Measurements from ENCODE around the gene ZDBF2. TPM values are rescaled to one million over a fixed set of nuclear protein-coding genes. Genes with fewer than 3 reads are reported as not detected.
"Not testable (repeated sequence)": the region's sequence is repeated elsewhere in the genome, so short reads cannot be mapped to it uniquely, and the experiment has no call there.

ZDBF2 gene
- total RNA-seq, 1 donor from 2014 or later, result 38.1 TPM

DNA sequence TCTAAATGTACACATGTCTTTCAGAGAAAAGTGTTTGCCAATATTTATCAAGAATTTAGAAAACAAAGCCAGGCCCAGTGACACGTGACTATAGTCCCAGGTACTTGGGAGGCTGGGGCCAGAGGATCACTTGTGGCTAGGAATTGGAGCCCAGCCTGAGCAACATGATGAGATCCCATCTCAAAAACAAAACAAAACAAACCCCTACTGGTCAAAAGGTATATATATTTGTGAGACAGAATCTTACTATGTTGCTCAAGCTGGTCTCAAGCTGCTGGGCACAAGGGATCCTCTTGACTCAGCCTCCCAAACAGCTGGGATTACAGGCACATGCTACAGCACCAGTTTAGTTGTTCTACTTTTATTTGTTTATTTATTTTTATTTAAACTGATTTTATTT lies 79.2 kb downstream of the ZDBF2 start:
- Mint-ChIP-seq H3K36me3 (ENCODE audit: low read depth, unreplicated experiment) (peaks cover 19% of the 10 kb centered on the region), H3K9me3 (ENCODE audit: unreplicated experiment) (peaks cover 7% of the 10 kb centered on the region), H3K4me1 (ENCODE audit: unreplicated experiment) (no peaks in the 10 kb centered on the region), H3K27me3 (ENCODE audit: unreplicated experiment) (peaks cover 5% of the 10 kb centered on the region), H3K4me3 (ENCODE audit: unreplicated experiment) (no peak overlapping the region), H3K27ac (ENCODE audit: unreplicated experiment) (no peak overlapping the region)
- peak; percentile 40 for TF ChIP-seq CTCF (IDR thresholded peaks at IDR 0.05; ENCODE audit: unreplicated experiment)
- DNase-seq (ENCODE audit: low spot score), result no peak

DNA sequence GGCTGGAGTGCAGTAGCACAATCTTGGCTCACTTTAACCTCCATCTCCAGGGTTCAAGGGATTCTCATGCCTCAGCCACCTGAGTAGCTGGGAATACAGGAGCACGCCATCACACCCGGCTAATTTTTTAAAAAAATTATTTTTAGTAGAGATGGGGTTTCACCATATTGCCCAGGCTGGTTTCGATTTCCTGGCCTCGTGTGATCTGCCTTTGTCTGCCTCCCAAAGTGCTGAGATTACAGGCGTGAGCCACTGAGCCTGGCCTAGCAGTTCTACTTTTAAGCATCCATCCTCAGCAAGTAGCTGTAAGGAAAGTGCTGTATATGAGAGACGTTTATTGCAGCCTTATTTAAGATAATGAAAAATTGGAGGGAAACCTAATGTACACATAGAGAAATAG lies 79.7 kb downstream of the ZDBF2 start:
- Mint-ChIP-seq H3K4me1 (ENCODE audit: unreplicated experiment) (no peaks in the 10 kb centered on the region), H3K36me3 (ENCODE audit: low read depth, unreplicated experiment) (peaks cover 19% of the 10 kb centered on the region), H3K27ac (ENCODE audit: unreplicated experiment) (no peak overlapping the region), H3K4me3 (ENCODE audit: unreplicated experiment) (no peak overlapping the region), H3K9me3 (ENCODE audit: unreplicated experiment) (peaks cover 7% of the 10 kb centered on the region), H3K27me3 (ENCODE audit: unreplicated experiment) (peaks cover 5% of the 10 kb centered on the region)
- TF ChIP-seq CTCF (IDR thresholded peaks at IDR 0.05; ENCODE audit: unreplicated experiment), result no peak
- DNase-seq (ENCODE audit: low spot score), result no peak

GRCh38 chr2:206356840-206357239 lies 82.4 kb downstream of the ZDBF2 start:
- DNase-seq (ENCODE audit: low spot score); H3K9me3 Mint-ChIP-seq (ENCODE audit: unreplicated experiment); H3K27ac Mint-ChIP-seq (ENCODE audit: unreplicated experiment); H3K4me3 Mint-ChIP-seq (ENCODE audit: unreplicated experiment); H3K27me3 Mint-ChIP-seq (ENCODE audit: unreplicated experiment); H3K36me3 Mint-ChIP-seq (ENCODE audit: low read depth, unreplicated experiment); H3K4me1 Mint-ChIP-seq (ENCODE audit: unreplicated experiment): not testable (repeated sequence)

DNA sequence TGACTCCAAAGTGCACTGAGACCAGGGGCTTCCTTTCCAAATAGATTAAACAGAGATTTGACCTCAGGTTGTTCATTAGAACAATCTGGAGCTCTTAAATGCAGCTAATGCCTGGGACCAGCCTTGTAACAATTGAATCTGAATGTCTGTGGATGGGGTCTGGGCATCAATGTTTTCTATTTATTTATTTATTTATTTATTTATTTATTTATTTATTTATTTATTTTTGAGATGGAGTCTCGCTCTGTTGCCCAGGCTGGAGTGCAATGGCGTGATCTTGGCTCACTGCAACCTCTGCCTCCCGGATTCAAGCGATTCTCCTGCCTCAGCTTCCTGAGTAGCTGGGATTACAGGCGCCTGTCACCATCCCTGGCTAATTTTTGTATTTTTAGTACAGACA lies 86.4 kb downstream of the ZDBF2 start:
- H3K4me3 Mint-ChIP-seq (ENCODE audit: unreplicated experiment); H3K27me3 Mint-ChIP-seq (ENCODE audit: unreplicated experiment); DNase-seq (ENCODE audit: low spot score); H3K36me3 Mint-ChIP-seq (ENCODE audit: low read depth, unreplicated experiment); H3K27ac Mint-ChIP-seq (ENCODE audit: unreplicated experiment); H3K9me3 Mint-ChIP-seq (ENCODE audit: unreplicated experiment); H3K4me1 Mint-ChIP-seq (ENCODE audit: unreplicated experiment): not testable (repeated sequence)

DNA sequence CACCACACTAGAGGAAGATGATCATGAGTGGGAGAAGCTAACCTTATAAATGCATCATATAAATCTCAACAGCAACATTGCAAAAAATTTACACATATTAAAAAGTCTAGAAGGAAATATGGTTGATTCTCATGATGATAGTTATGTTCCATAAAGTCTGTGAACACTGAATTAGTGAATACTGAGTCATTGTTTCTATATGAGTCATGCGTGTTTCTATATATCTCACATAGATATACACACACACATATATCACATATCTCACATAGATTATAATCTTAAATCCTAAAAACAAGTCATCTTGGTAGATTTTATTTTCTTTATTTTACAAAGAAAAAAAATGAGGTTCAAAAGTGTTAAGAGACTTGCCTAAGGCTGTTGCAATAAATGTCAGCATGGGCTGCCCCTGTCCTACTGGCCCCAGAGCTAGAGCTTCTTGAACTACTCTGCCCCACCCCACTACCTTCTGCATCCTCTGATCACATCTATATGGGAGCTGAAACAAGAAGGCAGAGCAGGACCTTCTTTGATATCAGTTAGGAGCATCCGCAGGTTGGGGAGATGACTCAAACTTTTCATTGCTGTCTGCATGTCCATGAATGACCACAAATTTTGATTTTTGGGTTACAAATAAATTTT lies 87.1 kb downstream of the ZDBF2 start:
- no peaks in the 10 kb centered on the region for H3K4me1 Mint-ChIP-seq (ENCODE audit: unreplicated experiment)
- H3K27me3 Mint-ChIP-seq (ENCODE audit: unreplicated experiment), result peaks cover 8% of the 10 kb centered on the region
- no peak overlapping the region for H3K27ac Mint-ChIP-seq (ENCODE audit: unreplicated experiment)
- TF ChIP-seq CTCF (IDR thresholded peaks at IDR 0.05; ENCODE audit: unreplicated experiment), result no peak
- peaks cover 7% of the 10 kb centered on the region for H3K36me3 Mint-ChIP-seq (ENCODE audit: low read depth, unreplicated experiment)
- no peak for DNase-seq (ENCODE audit: low spot score)
- no peak overlapping the region for H3K4me3 Mint-ChIP-seq (ENCODE audit: unreplicated experiment)
- no peaks in the 10 kb centered on the region for H3K9me3 Mint-ChIP-seq (ENCODE audit: unreplicated experiment)

Other genes with a start within 250 kb of the ZDBF2 start
- gene INO80D, start 188.5 kb upstream of the ZDBF2 start, total RNA-seq (ENCODE audit: unreplicated experiment), result 21.0 TPM
- gene NDUFS1, start 115.2 kb upstream of the ZDBF2 start, total RNA-seq (ENCODE audit: unreplicated experiment), result 67.9 TPM
- gene EEF1B2, start 114.8 kb upstream of the ZDBF2 start, total RNA-seq (ENCODE audit: unreplicated experiment), result 668 TPM
- gene ADAM23, start 168.9 kb downstream of the ZDBF2 start, total RNA-seq (ENCODE audit: unreplicated experiment), result 12.0 TPM

Data from endothelial cell (in vitro differentiated cells).